Neutrophil (primary cell): ENCODE measurements around the gene SP8.

Experiments used
- H3K27ac ChIP-seq: fragments of 200-600 bp; sonication (generic); 2 replicates; pipeline ENCODE4 v1.5.1; 2016; ENCODE audit warnings: mild to moderate bottlenecking, moderate library complexity
- H3K27me3 ChIP-seq: fragments of 200-600 bp; sonication (generic); 2 replicates; pipeline ENCODE4 v1.6.0; 2016; ENCODE audit warnings: mild to moderate bottlenecking
- H3K36me3 ChIP-seq: fragments of 200-600 bp; sonication (generic); 2 replicates; pipeline ENCODE4 v1.5.1; 2017
- H3K4me1 ChIP-seq, 2 experiments: fragments of 200-600 bp in 1 of 2; sonication (generic) in 1 of 2; 1 replicate in 1 of 2; 2 replicates in 1 of 2; pipeline versions ENCODE4 v1.5.1 to v1.6.1; 2013 to 2016; ENCODE audit warnings: low read depth in 1 of 2, low read length in 1 of 2, mild to moderate bottlenecking in 1 of 2, moderate library complexity in 1 of 2; ENCODE audit not compliant: control insufficient read depth in 1 of 2, insufficient read depth in 1 of 2
- H3K4me3 ChIP-seq, 2 experiments: fragments of 200-600 bp in 1 of 2; sonication (generic) in 1 of 2; 1 replicate in 1 of 2; 2 replicates in 1 of 2; pipeline ENCODE4 v1.5.1; 2013 to 2016; ENCODE audit warnings: low read depth in 1 of 2, low read length in 1 of 2, mild to moderate bottlenecking in 1 of 2, moderate library complexity in 1 of 2
- H3K9me3 ChIP-seq: fragments of 200-600 bp; sonication (generic); 2 replicates; pipeline ENCODE4 v1.5.1; 2016
- CTCF ChIP-seq: fragments of 200-600 bp; sonication (generic); IDR thresholded peaks from 2 replicates; pipeline ENCODE4 v1.5.1; 2016; ENCODE audit warnings: antibody characterized with exemption

SP8 gene

GRCh38 chr7:20748853-20749252, 37.8 kb downstream of the SP8 start:
- Histone ChIP-seq H3K4me1 (no peaks in the 10 kb centered on the region), H3K27me3 (no peaks in the 10 kb centered on the region), H3K4me3 (no peak overlapping the region), H3K27ac (no peak overlapping the region), H3K9me3 (no peaks in the 10 kb centered on the region), H3K36me3 (no peaks in the 10 kb centered on the region)
- no peak for TF ChIP-seq CTCF

GRCh38 chr7:20747001-20747400, 39.7 kb downstream of the SP8 start:
- no peaks in the 10 kb centered on the region for H3K9me3 ChIP-seq
- no peaks in the 10 kb centered on the region for H3K36me3 ChIP-seq
- H3K4me1 ChIP-seq: no peaks in the 10 kb centered on the region
- no peaks in the 10 kb centered on the region for H3K27me3 ChIP-seq
- no peak for TF ChIP-seq CTCF
- no peak overlapping the region for H3K4me3 ChIP-seq
- no peak overlapping the region for H3K27ac ChIP-seq

GRCh38 chr7:20745702-20746101, 41.0 kb downstream of the SP8 start:
- Histone ChIP-seq H3K27ac (no peak overlapping the region), H3K9me3 (no peaks in the 10 kb centered on the region), H3K4me1 (no peaks in the 10 kb centered on the region), H3K27me3 (no peaks in the 10 kb centered on the region), H3K36me3 (no peaks in the 10 kb centered on the region), H3K4me3 (no peak overlapping the region)
- TF ChIP-seq CTCF: no peak

- Histone ChIP-seq H3K4me3 (no peak overlapping the region), H3K4me1 (no peaks in the 10 kb centered on the region), H3K9me3 (no peaks in the 10 kb centered on the region), H3K27me3 (no peaks in the 10 kb centered on the region), H3K36me3 (no peaks in the 10 kb centered on the region), H3K27ac (no peak overlapping the region)
- no peak for TF ChIP-seq CTCF
Observed at GRCh38 chr7:20744954-20745446, 41.7 kb downstream of the SP8 start.

GRCh38 chr7:20742913-20743312, 43.8 kb downstream of the SP8 start:
- H3K4me3 ChIP-seq: no peak overlapping the region
- H3K9me3 ChIP-seq: no peaks in the 10 kb centered on the region
- no peak for TF ChIP-seq CTCF
- H3K4me1 ChIP-seq: no peaks in the 10 kb centered on the region
- no peak overlapping the region for H3K27ac ChIP-seq
- H3K27me3 ChIP-seq: no peaks in the 10 kb centered on the region
- H3K36me3 ChIP-seq: no peaks in the 10 kb centered on the region

- H3K27ac ChIP-seq: no peak overlapping the region
- no peaks in the 10 kb centered on the region for H3K36me3 ChIP-seq
- no peak overlapping the region for H3K4me3 ChIP-seq
- H3K9me3 ChIP-seq: no peaks in the 10 kb centered on the region
- no peaks in the 10 kb centered on the region for H3K27me3 ChIP-seq
- H3K4me1 ChIP-seq: no peaks in the 10 kb centered on the region
- TF ChIP-seq CTCF: no peak
Observed at GRCh38 chr7:20741801-20742200, 44.9 kb downstream of the SP8 start.
